Measurements from ENCODE around the gene DDX25.
"Not testable (repeated sequence)": the region's sequence is repeated elsewhere in the genome, so short reads cannot be mapped to it uniquely, and the experiment has no call there.

GRCh38 chr11:125862786-125863185 lies 41.5 kb upstream of the DDX25 start:
- not testable (repeated sequence) for TF ChIP-seq POLR2AphosphoS5, EP300, POLR2A (IDR thresholded peaks at IDR 0.05)

Data from gastroesophageal sphincter (tissue), 2 donors.